T47D (cell line): ENCODE data around the gene IGF1.

Experiments used
- DNase-seq, 2 experiments: peaks; one replicate each; pipeline versions ENCODE4 v3.0.0 to v3.0.0-alpha.2; 2011 to 2012; ENCODE audit warnings: low read depth in 1 of 2, low spot score in 1 of 2
- JUND ChIP-seq: IDR thresholded peaks from 2 replicates; pipeline ENCODE4 v1.6.1; 2012; ENCODE audit warnings: low read depth
- in situ Hi-C: cut with HindIII; loops from 2 replicates; pipeline ENCODE4 v1.10.0; 2016; ENCODE audit warnings: low sequenced_read_pairs, low pct_unique_long_range_greater_than_20kb

The IGF1 gene

DNA sequence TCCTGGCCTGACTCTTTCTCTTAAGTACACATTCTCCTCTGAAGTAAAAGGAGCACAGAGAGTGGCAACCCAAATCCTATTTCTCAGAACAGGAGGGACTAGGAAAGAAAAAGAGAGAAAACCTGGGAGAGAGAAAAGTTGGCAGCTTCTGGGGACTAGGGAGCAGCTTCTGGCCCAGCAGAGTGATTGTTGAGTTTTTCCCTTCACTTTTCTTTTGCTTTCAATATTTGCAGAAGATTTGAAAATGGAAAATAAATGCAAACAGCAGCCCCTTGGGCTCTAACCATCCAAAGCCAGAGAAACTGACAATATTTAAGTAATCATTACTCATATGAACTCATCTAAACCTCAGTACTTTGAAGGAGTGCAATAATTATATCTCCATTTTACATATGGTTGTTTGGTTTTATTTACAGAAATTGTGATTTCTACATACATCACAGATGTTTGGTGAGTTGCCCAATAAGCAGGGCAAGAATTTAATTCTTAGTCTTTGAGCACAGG, 28.8 kb upstream of the IGF1 start:
- no peak for DNase-seq
- in situ Hi-C loops: no loop called here
- TF ChIP-seq JUND: no peak

DNA sequence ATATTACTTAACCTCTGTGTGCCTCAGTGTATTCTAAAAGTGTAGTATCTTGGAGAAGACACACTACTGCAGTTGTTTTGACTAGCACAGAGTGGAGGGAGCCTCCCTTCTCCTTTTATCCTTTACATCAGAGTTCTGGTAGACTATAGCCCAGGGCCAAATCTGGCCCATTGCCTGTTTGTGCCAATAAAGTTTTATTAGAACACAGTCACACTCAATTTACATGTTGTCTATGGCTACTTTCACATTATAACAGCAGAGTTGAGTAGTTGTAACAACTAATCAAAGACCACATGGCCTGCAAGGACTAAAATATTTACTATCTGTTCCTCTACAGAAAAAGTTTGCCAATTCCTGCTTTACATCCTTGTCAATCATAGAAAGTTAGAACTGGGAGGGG, 27.7 kb upstream of the IGF1 start:
- TF ChIP-seq JUND: no peak
- DNase-seq: no peak
- in situ Hi-C loops: no loop called here

DNA sequence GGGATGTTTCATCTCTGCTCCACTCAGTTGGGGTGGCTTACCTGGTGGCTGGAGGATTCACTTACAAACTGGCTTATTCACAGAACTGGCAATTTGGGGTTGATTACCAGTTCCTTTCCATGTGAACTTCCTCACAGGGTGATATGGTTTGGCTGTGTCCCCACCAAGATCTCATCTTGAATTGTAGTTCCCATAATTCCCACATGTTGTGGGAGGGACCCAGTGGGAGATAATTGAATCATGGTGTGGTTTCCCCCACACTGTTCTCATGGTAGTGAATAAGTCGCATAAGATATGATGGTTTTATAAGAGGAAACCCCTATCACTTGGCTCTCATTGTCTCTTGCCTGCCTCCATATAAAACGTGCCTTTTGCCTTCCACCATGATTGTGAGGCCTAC, 26.9 kb upstream of the IGF1 start:
- in situ Hi-C loops: no loop called here

DNA sequence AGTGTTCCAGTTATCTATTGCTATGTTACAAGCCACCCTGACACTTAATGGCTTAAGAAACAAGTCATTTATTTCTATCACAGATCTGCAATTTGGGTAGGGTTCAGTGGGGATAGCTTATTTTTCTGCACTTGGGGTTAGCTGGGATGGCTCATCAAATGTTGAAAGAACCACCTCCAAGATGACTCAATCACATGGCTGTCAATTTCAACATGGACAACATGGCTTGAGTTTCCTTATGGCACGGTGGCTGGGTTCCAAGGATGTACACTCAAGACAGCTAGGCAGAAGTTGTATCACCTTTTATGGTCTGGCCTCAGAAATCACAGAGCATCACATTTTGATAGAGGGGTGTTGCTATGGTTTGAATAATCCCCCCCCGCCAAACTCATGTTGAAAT, 24.5 kb upstream of the IGF1 start:
- TF ChIP-seq JUND: no peak
- in situ Hi-C loops: no loop called here
- DNase-seq: no peak

More for the DNA sequence above, 26.9 kb upstream of the IGF1 start:
- no peak for DNase-seq
- TF ChIP-seq JUND: no peak

DNA sequence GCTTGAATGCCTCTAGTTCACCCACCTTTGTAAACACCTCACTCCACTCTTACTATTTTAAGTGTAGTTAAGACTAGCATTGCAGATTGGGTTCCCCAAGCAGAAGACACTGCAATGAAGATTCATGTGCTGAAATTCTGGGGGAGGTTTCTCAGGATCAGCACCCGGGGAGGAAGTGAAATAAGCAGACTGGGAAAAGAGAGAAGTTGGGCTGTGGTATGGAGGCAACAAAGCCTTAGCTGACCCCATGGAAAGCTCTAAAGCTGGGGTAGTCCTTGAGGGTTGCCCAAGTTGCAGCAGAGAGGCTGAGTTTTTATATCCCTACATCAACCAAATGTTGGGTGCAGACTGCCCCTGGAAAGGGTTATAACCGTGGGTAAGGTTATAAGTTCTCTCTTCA, 23.9 kb upstream of the IGF1 start:
- no peak for DNase-seq
- in situ Hi-C loops: no loop called here
- TF ChIP-seq JUND: no peak

DNA sequence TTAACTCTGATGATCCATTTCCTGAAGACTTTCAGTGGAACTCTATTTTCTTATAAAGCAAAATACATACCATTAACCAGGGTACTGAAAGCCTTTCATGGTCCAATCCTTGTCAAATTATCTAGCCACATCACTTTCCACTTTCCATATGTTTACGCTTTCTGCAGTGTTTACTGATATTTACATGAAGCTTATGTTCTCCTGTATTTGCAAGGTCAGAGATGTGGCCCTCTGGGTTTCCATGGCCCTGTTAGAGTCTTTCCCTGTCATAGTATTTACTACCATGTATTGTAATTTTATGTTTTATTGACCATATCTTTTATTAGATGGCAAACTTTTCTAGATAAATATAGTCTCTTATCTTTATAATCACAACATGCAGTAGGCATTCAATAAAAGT, 23.5 kb upstream of the IGF1 start:
- in situ Hi-C loops: no loop called here
- TF ChIP-seq JUND: no peak
- no peak for DNase-seq

DNA sequence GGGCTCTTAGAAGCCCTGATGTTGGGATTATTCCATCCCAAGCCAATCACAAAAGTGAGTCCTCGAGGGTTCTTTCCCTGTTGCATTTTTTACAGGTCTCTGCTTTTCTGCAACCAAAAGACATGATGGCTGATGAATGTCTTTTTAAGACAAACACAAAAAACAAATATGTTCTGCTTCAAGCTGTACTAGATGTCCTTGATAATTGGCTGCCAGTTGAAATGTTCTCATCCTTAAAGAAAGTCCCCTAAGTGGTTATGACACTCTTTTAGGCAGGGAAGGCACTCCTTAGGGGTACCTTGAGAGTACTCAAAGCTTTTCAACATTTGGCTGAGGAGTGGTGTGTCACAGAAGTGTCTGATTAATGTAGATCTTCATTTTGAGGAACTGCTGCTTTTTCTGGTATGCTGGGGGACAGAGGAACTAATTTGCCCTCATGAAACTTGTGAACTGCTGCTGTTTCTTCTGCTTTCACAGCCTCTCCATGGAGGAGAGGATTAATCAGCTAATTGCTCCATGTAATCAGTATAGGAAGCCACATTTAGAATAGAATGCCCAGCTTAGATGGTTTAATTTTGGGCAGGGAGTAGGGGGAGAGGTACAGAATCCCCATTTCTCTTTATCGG, 22.8 kb upstream of the IGF1 start:
- in situ Hi-C loops: no loop called here
- TF ChIP-seq JUND: no peak
- DNase-seq: peak in 1 of 2 experiments; percentile 32

DNA sequence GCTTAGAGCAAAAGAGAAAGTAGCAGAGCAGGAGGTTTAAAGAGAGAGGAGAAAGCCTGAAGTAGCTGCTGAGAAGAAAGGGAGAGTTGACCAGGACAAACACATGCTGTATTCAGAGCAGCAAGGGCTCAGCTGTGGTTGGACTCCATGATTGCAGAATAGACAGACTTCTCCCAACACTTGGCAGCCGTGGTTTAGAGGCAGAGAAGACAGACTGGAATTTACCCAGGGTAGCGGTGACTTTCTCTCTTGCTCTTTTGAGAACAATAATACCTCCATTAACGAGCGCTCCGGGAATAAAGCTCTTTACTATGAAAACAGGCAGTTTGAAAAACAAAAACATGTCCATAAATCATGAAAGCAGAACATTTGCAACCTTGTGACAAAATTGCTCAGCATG, 21.4 kb upstream of the IGF1 start:
- in situ Hi-C loops: no loop called here
- no peak for TF ChIP-seq JUND
- DNase-seq: no peak

DNA sequence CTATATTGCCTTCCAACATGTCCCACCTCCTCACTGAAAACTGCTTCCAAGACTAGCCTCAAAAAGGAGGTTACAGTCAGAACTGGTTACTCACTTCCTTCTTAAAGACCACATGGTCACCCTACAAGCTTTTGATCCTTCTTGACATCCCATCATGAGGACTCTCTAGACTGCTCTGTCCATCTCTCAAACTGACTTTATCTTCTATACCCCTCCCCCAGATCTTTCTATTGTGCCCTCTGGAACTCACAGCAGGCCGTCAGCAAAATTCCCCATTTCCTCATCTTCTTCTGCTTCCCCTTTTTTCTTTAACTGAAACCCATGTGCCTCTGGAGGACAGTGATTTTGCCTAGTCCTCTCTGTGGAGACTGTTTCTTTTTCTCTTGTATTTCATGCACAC, 18.1 kb upstream of the IGF1 start:
- in situ Hi-C loops: no loop called here
- DNase-seq: no peak
- TF ChIP-seq JUND: no peak

DNA sequence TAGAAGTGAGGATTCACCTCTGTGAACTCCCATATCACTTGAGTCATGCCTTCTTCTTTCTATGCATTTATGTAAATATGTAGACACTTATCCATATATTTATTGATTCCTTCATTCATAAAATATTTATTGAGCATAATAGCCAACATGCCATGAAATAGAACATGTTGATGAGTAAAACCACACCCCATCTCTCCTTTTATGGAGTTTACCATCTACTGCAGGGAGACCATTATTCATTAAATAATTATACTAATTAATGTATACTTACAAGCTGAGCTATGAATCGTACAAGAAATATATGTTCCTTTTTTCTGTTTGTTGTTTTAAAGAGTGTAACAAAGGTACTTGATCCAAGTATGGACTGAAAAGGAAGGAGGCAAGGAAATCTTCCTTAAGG, 17.4 kb upstream of the IGF1 start:
- in situ Hi-C loops: no loop called here
- no peak for TF ChIP-seq JUND
- DNase-seq: no peak

DNA sequence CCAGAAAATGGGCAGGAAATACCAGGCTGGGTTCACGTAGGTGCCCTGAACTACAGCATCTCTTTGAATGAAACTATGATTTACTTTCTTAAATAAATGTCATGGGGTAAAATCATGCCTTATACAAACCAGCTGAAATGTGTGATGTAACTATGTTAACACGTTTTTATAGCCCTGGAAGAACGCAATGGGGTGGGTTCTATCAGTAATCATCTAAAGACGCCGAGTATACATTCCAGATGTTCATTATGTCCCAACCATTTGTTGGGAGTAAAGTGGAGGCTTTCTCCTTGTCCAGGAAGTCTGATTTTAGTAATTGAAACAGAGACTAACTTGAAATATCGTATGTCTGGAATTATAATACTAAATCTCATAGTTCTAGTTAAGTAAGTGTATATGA, 16.2 kb upstream of the IGF1 start:
- TF ChIP-seq JUND: no peak
- DNase-seq: no peak
- in situ Hi-C loops: no loop called here

DNA sequence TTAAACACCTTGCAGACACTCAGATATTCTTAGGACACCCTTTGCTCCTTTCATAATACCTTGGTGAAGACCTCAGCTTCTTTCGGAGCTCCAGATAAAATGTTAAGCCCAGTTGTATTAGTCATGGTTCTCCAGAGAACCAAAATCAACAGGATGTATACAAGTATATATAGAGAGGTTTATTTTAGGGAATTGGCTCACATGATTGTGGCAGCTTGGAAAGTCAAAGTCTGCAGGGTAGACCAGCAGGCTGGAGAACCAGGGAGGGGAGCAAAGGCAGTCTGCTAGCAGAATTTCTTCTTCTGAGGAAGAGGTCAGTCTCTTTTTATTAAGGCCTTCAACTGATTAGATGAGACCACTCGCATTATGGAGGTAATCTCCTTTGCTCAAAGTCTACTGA, 6.9 kb upstream of the IGF1 start:
- TF ChIP-seq JUND: no peak
- in situ Hi-C loops: no loop called here
- DNase-seq: no peak

DNA sequence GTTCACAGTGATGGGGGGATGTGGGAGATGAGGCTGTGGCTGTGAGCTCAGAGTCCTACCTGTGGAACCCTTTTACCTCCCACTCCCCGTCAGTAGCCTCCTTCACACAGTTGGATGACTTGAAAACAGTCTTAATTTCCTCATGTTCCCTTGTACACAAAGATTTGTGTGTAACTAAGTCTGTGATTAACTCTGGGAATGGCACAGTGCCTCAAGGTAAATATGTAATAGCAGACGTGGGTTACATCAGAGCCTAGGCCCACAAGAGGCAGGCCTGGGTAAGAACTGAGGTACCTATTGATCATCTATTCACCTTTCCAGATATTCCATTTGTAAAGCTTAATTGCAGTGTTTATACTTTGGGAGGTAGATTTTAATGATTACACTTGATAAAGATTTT, 5.8 kb upstream of the IGF1 start:
- no peak for DNase-seq
- in situ Hi-C loops: no loop called here
- TF ChIP-seq JUND: no peak

DNA sequence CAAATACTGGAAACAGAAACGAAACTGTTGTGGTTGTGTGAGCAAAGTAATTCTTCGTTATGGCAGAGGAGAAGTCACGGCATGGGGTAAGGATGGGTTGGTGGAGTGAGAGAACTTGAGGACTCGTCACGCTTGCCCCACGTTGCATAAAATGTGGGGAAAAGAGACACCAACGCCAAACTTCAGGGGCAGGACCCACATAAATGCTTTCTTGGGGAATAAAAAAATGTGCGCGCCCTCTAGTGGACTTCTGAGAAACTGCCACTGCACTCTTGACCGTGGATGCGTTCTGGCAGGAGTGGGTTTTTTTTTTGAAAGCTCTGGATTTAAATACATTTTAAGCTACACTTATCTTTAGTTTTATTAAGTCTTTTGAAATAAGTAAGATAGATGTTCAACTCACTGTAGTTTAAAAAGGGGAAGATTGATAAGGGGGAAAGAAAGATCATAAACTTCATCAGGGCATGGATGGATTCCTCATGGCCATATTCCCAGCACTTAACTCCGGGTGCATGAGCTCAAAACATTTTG, 4.1 kb upstream of the IGF1 start:
- in situ Hi-C loops: no loop called here
- DNase-seq: peak; percentile 36 to 68
- no peak for TF ChIP-seq JUND
